GM12892 (cell line): Measurements from ENCODE around the gene SLFN13.

Experiments used
- DNase-seq: peaks from one replicate; pipeline ENCODE4 v3.0.0; 2011; ENCODE audit not compliant: insufficient read length
- FAIRE-seq: peaks from 2 replicates; lab custom pipeline; 2011; peaks lifted over from hg19 to GRCh38; lab: Jason Lieb, UNC
- POLR2A ChIP-seq: IDR thresholded peaks from 2 replicates; pipeline ENCODE4 v1.6.1; 2011; ENCODE audit warnings: low read depth, low read length, control low read depth
- POLR2AphosphoS5 ChIP-seq: IDR thresholded peaks from 2 replicates; pipeline ENCODE4 v1.6.1; 2011; ENCODE audit warnings: low read depth, low read length, control low read depth
- TAF1 ChIP-seq: IDR thresholded peaks from 2 replicates; pipeline ENCODE4 v1.6.1; 2011; ENCODE audit warnings: low read depth, mild to moderate bottlenecking, control low read depth, low read length, borderline replicate concordance

SLFN13 gene

GRCh38 chr17:35387496-35387895, 61.1 kb downstream of the SLFN13 start:
- DNase-seq (no peak), FAIRE-seq (no peak)
- no peak for TF ChIP-seq TAF1
- TF ChIP-seq POLR2A, result no peak
- TF ChIP-seq POLR2AphosphoS5, result no peak
